ENCODE results near the gene KLHL12.

Gene KLHL12

GRCh38 chr1:202890392-202890791 lies 36.6 kb downstream of the KLHL12 start:
- TF ChIP-seq CTCF (conservative IDR thresholded peaks at IDR 0.05; ENCODE audit: low read depth, low read length): no peak
- H3K4me3 ChIP-seq (ENCODE audit: low read length): no peak overlapping the region
- no peak for DNase-seq (ENCODE audit: low read depth)

GRCh38 chr1:202888531-202889360 lies 38.3 kb downstream of the KLHL12 start, which contains the start of gene RABIF:
RABIF (minus strand) TSS chr1:202889149; CDS start chr1:202889098, 51 bp downstream.
- H3K4me3 ChIP-seq (ENCODE audit: low read length): peak within 1 kb of the TSS; percentile 83
- peak; percentile 75 for DNase-seq (ENCODE audit: low read depth)
- TF ChIP-seq CTCF (conservative IDR thresholded peaks at IDR 0.05; ENCODE audit: low read depth, low read length): peak; percentile 30

- no peak for DNase-seq (ENCODE audit: low read depth)
- TF ChIP-seq CTCF (conservative IDR thresholded peaks at IDR 0.05; ENCODE audit: low read depth, low read length): no peak
- peak overlapping the region; percentile 83 for H3K4me3 ChIP-seq (ENCODE audit: low read length)
Observed at GRCh38 chr1:202888221-202888530, 38.9 kb downstream of the KLHL12 start.

GRCh38 chr1:202880961-202881460 lies 46.0 kb downstream of the KLHL12 start:
- no peak for TF ChIP-seq CTCF (conservative IDR thresholded peaks at IDR 0.05; ENCODE audit: low read depth, low read length)
- no peak for DNase-seq (ENCODE audit: low read depth)
- H3K4me3 ChIP-seq (ENCODE audit: low read length): no peak overlapping the region

- no peak overlapping the region for H3K4me3 ChIP-seq (ENCODE audit: low read length)
- DNase-seq (ENCODE audit: low read depth): no peak
Observed at GRCh38 chr1:202880062-202880461, 47.0 kb downstream of the KLHL12 start.

GRCh38 chr1:202879128-202879527 lies 47.9 kb downstream of the KLHL12 start:
- no peak for DNase-seq (ENCODE audit: low read depth)
- no peak for TF ChIP-seq CTCF (conservative IDR thresholded peaks at IDR 0.05; ENCODE audit: low read depth, low read length)
- H3K4me3 ChIP-seq (ENCODE audit: low read length): no peak overlapping the region

More at GRCh38 chr1:202880062-202880461, 47.0 kb downstream of the KLHL12 start:
- no peak for TF ChIP-seq CTCF (conservative IDR thresholded peaks at IDR 0.05; ENCODE audit: low read depth, low read length)

- no peak for DNase-seq (ENCODE audit: low read depth)
- H3K4me3 ChIP-seq (ENCODE audit: low read length): no peak overlapping the region
- no peak for TF ChIP-seq CTCF (conservative IDR thresholded peaks at IDR 0.05; ENCODE audit: low read depth, low read length)
Observed at GRCh38 chr1:202873026-202873425, 54.0 kb downstream of the KLHL12 start.

Measured in retinal pigment epithelial cell (primary cell).